BE2C (cell line): ENCODE measurements around the gene SH3TC2.

Experiments
- DNase-seq: peaks from one replicate; pipeline ENCODE4 v3.0.0-alpha.2; 2020
- H3K27me3 ChIP-seq: fragments of 250-450 bp; sonication (Bioruptor Pico); 2 replicates; pipeline ENCODE4 v1.5.1; 2020; ENCODE audit warnings: mild to moderate bottlenecking
- H3K36me3 ChIP-seq: fragments of 250-450 bp; sonication (Bioruptor Pico); 2 replicates; pipeline ENCODE4 v1.5.1; 2020; ENCODE audit warnings: mild to moderate bottlenecking
- H3K4me1 ChIP-seq: fragments of 250-450 bp; sonication (Bioruptor Pico); 2 replicates; pipeline ENCODE4 v1.5.1; 2020
- H3K4me3 ChIP-seq: 2 replicates; pipeline ENCODE4 v1.5.1; 2011; ENCODE audit warnings: low read depth, low read length
- H3K9me3 ChIP-seq: fragments of 250-450 bp; sonication (Bioruptor Pico); 2 replicates; pipeline ENCODE4 v1.5.1; 2020
- TF ChIP-seq, protein P1 (sequence below): IDR thresholded peaks from 2 replicates; pipeline ENCODE4 v1.5.1; 2012; ENCODE audit warnings: mild to moderate bottlenecking, low read depth, low read length

The SH3TC2 gene

DNA sequence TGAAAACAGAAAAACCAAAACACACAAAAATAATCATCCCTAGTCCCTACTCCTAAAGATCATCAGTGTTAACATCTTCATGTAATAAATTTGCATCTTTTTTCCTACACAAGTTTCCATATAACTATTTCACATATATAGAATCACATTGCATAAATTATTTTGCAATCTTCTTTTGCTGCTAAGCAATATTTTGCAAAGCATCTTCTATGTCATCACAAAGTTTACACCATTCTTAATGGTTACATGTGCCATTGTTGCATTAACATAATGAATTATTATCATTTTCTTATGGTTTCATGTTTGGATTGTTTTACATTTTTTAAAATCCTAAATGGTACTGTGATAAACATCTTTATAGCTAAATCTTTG lies 17.8 kb downstream of the SH3TC2 start:
- TF ChIP-seq, protein P1, sequence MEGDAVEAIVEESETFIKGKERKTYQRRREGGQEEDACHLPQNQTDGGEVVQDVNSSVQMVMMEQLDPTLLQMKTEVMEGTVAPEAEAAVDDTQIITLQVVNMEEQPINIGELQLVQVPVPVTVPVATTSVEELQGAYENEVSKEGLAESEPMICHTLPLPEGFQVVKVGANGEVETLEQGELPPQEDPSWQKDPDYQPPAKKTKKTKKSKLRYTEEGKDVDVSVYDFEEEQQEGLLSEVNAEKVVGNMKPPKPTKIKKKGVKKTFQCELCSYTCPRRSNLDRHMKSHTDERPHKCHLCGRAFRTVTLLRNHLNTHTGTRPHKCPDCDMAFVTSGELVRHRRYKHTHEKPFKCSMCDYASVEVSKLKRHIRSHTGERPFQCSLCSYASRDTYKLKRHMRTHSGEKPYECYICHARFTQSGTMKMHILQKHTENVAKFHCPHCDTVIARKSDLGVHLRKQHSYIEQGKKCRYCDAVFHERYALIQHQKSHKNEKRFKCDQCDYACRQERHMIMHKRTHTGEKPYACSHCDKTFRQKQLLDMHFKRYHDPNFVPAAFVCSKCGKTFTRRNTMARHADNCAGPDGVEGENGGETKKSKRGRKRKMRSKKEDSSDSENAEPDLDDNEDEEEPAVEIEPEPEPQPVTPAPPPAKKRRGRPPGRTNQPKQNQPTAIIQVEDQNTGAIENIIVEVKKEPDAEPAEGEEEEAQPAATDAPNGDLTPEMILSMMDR, result no peak

DNA sequence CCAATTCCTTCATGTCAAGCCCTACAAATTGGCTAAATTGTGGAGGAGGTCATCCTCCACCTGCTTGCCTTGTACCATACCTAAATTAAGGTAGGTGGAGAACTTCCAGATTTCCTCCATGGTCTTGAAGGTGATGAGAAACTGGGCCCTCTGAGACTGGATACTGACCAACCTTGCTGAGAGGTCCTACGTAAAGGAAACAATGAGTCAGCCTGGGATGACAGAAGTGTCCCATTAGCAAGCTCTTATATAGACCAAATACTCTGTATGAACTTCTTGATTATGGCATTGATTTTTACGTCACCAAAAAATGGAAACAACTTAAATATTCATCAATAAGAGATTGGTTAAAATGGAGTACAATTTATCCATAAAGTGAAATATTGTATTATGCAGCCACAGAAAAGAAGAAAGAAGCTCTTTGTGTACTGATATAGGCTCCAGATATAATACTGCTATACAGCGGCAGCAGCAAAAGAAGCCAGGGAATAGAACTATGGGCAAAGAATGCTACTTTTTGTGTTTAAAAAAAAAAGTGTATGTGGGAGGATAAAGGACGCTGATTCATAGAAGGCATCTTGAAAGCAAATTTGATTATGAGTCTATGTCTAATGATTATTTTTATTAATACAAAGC lies 18.3 kb downstream of the SH3TC2 start:
- Histone ChIP-seq H3K4me3 (no peak overlapping the region), H3K4me1 (peaks cover 22% of the 10 kb centered on the region), H3K36me3 (no peaks in the 10 kb centered on the region), H3K9me3 (no peaks in the 10 kb centered on the region), H3K27me3 (no peaks in the 10 kb centered on the region)
- no peak for DNase-seq
- TF ChIP-seq, protein P1, result no peak

More for the DNA sequence above, 17.8 kb downstream of the SH3TC2 start:
- DNase-seq, result no peak
- Histone ChIP-seq H3K27me3 (no peaks in the 10 kb centered on the region), H3K36me3 (no peaks in the 10 kb centered on the region), H3K4me3 (no peak overlapping the region), H3K9me3 (no peaks in the 10 kb centered on the region), H3K4me1 (peaks cover 20% of the 10 kb centered on the region)

- peak; percentile 44 for DNase-seq
Measured at GRCh38 chr5:149043641-149044040, 19.2 kb downstream of the SH3TC2 start.

GRCh38 chr5:149042865-149043264 lies 20.0 kb downstream of the SH3TC2 start:
- Histone ChIP-seq H3K4me1 (peaks cover 22% of the 10 kb centered on the region), H3K4me3 (no peak overlapping the region), H3K36me3 (no peaks in the 10 kb centered on the region), H3K27me3 (no peaks in the 10 kb centered on the region), H3K9me3 (no peaks in the 10 kb centered on the region)
- TF ChIP-seq, protein P1, result no peak
- no peak for DNase-seq

More at GRCh38 chr5:149043641-149044040, 19.2 kb downstream of the SH3TC2 start:
- TF ChIP-seq, protein P1, result no peak
- Histone ChIP-seq H3K4me1 (peaks cover 22% of the 10 kb centered on the region), H3K9me3 (no peaks in the 10 kb centered on the region), H3K36me3 (no peaks in the 10 kb centered on the region), H3K27me3 (no peaks in the 10 kb centered on the region), H3K4me3 (no peak overlapping the region)

DNA sequence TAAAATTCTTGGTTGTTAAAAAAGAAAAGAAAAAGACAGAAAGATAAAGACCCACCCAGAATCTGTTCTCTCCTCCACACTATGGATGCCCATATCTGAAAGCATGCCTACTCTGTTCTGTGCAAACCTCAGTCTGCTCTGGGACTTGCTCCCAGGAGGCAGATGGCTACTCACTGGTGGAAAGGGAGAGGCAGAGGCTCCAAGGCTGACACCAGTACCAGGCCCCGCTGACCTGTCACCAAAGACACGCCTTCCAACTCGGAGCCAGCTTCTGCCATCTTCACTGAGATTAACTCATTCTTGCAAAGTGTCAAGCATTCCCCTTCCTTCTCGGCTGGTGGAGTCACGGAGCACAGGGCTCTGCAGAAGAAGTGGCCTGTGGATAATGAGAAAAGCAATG lies 21.6 kb downstream of the SH3TC2 start:
- no peak overlapping the region for H3K4me3 ChIP-seq
- H3K36me3 ChIP-seq, result no peaks in the 10 kb centered on the region

DNA sequence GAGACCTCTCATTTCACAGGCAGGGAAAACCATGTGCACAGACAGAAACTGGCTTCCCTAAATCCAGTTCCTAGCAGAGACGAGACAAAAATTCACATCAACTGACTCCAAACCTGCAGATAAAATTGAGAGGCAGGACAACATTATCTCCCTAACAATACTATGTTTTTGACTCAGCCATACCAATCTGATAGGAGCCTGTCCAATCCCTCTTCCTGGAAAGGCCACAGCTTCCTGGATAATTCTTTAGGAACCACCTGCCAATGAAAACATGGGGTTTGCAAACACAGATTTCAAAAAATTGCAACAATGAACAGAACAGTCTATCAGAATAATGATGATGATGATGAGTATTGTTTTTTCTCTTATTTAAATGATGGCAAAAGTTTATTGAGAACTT lies 22.4 kb downstream of the SH3TC2 start:
- H3K36me3 ChIP-seq, result no peaks in the 10 kb centered on the region
- no peak for DNase-seq
- TF ChIP-seq, protein P1, result no peak
- no peak overlapping the region for H3K4me3 ChIP-seq
- no peaks in the 10 kb centered on the region for H3K27me3 ChIP-seq
- no peaks in the 10 kb centered on the region for H3K9me3 ChIP-seq
- peaks cover 22% of the 10 kb centered on the region for H3K4me1 ChIP-seq

More for the DNA sequence above, 21.6 kb downstream of the SH3TC2 start:
- Histone ChIP-seq H3K27me3 (no peaks in the 10 kb centered on the region), H3K4me1 (peaks cover 22% of the 10 kb centered on the region), H3K9me3 (no peaks in the 10 kb centered on the region)
- TF ChIP-seq, protein P1, result no peak
- no peak for DNase-seq
